Urothelium cell line (cell line): Measurements from ENCODE around the gene MYLK4.

Experiments
- DNase-seq: peaks from one replicate; pipeline ENCODE4 v3.0.0; 2011; ENCODE audit warnings: low spot score, mixed read lengths
- FAIRE-seq: peaks from 2 replicates; lab custom pipeline; 2011; peaks lifted over from hg19 to GRCh38; lab: Jason Lieb, UNC

The MYLK4 gene

DNA sequence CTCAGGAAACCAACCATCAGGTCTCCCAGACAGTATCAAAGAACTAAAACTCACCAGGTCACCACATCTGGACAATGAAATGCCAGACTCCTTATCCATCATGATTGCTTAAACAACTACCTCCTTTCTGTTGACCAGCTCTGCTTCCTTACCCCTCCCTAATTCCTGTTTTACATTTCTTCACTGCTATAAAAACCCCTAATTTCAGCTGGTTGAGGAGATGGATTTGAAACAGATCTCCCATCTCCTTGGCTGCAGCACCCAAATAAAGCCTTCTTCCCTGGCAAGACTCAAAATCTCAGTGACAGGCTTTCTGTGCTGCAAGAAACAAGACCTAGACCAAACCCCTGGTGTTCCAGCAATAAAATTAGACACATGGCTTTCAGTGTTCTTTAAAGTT lies 40.3 kb downstream of the MYLK4 start:
- no peak for FAIRE-seq
- no peak for DNase-seq

- FAIRE-seq (no peak), DNase-seq (no peak)
Measured at GRCh38 chr6:2708456-2708855, 42.3 kb downstream of the MYLK4 start.

GRCh38 chr6:2706558-2706957 lies 44.2 kb downstream of the MYLK4 start:
- DNase-seq (no peak), FAIRE-seq (no peak)

GRCh38 chr6:2705256-2705655 lies 45.5 kb downstream of the MYLK4 start:
- FAIRE-seq (no peak), DNase-seq (no peak)

GRCh38 chr6:2697291-2697690 lies 53.4 kb downstream of the MYLK4 start:
- no peak for DNase-seq
- no peak for FAIRE-seq

DNA sequence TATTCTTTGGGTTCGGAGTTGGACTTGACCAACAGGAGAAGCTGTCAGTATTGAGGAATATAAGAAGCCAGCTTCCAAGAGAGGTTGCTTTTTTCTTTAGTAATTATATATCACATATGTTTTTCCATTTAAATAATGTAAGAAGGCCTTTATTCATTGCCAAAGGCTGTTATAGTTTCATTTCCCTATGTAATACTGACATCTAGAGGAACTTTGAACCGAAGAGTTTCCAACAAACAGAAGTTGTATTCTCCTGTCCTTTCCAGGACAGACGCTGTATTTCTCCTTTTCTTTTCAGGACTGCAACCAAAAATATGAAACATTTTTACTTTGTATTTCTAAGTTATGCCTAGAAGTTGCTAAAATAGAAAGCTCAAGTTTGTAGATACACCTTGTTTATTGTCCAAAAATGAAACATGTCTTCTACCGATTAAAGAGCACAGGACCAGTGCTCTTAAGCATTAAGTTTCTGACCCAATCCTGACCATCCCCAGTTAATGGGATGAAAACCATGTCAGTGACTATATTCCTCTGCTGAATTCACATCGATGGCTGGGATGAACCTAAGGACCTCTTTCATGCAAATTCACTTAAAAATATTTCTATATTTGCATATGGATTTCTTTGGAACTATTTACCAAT lies 55.1 kb downstream of the MYLK4 start:
- no peak for FAIRE-seq

GRCh38 chr6:2693231-2693630 lies 57.5 kb downstream of the MYLK4 start:
- DNase-seq (no peak), FAIRE-seq (no peak)

More for the DNA sequence above, 55.1 kb downstream of the MYLK4 start:
- no peak for DNase-seq

DNA sequence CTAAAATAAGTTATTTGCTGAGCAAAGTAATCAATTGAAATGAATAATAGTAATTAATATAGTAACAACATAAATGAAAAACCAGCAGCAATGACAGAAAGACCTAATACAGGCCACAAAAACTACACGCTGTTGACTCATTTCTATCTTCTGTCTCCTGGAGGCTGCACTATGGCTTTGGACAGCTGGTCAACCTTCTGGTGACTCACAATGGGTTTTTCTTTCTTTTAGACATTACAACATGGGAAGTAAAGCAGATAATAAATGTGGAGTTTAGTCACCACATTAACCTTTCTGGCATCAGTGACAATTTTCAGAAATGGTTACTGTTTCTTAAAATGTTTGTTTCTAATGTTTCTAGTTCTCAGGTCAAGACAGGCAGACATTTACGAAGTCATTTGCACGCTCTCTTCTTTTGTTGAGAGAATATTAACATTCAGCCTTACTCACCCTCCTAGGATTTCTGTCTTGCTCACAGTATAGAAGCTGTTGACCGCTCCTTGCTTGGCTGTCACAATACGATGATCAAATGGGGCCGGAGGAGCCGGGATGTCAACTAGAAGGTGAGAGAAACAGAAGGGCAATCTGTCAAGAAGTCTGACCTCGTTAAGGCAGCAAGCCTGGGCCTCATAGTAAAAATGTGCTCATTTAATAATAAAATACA lies 62.2 kb downstream of the MYLK4 start:
- no peak for FAIRE-seq
- peak; percentile 73 for DNase-seq

- no peak for FAIRE-seq
Measured at GRCh38 chr6:2687456-2687855, 63.3 kb downstream of the MYLK4 start.

DNA sequence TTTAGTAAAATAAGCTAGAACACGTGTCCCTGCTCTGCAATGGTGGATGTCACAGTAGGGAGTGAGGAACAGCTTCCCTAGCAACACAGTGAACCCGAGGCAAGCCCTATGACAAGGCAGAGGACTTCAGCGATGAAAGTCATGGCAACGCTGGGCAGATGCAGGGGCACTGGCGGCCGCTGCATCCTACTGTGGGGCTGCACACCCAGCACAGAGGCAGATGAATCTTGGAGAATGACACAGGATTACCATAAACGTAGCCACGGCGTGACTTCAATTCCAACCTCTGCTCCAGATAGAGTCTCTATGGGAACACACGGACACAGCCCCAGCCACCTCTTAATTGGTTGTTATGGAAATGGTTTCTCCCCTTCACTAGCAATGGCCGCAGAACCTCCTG lies 64.2 kb downstream of the MYLK4 start:
- DNase-seq: no peak
- FAIRE-seq: no peak

More at GRCh38 chr6:2687456-2687855, 63.3 kb downstream of the MYLK4 start:
- DNase-seq: no peak

DNA sequence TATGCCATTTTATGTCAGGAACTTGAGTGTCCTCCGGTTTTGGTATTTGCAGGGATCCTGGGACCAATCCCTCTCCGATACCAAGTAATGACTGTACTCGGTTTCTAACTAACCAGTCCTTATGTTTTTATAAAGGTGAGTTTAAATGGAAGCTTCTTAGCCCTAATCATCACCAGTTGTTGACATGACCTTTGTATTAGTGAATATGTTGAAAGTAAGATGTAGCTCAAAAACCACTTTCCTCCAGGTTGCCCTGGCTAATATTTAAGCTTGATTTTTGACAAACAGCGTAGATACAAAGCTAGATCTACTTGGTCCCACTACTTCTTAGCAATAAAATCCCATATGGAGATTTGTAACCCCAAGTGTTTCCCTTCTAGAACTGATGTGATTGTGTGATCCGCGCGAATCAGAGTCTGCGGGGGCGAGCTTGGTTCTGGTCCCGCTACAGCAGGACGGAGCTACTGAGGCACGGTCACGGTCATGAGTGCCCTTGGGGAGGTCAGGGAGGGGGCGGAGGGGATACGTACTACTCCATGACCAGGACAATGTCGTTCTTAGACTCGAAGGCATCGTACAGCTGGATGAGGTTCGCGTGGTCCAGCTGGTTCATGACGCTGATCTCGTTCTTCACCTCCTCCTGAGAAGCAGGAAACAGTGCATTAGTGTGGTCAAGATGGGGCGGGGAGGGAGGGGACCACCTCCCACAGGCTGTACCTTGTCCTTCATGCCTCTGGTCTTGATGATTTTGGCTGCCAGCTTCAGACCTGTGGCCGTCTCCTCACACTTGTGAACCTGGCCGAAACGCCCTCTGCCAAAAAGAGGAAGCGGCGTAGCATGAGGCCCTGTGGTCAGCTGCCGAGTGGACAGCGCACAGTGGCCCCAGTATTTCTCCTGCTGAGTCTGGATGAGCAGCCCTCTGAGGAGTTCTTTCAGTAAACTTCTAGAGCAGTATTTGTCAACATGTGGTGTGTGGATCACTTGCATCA lies 65.7 kb downstream of the MYLK4 start:
- DNase-seq: no peak

GRCh38 chr6:2684103-2684749 lies 66.5 kb downstream of the MYLK4 start:
- FAIRE-seq: peak; percentile 81
- DNase-seq: peak; percentile 73

More for the DNA sequence above, 65.7 kb downstream of the MYLK4 start:
- FAIRE-seq: no peak

GRCh38 chr6:2680264-2680922 lies 70.3 kb downstream of the MYLK4 start:
- FAIRE-seq: no peak
- DNase-seq: no peak

GRCh38 chr6:2677080-2677593 lies 73.6 kb downstream of the MYLK4 start:
- no peak for FAIRE-seq
- DNase-seq: no peak

DNA sequence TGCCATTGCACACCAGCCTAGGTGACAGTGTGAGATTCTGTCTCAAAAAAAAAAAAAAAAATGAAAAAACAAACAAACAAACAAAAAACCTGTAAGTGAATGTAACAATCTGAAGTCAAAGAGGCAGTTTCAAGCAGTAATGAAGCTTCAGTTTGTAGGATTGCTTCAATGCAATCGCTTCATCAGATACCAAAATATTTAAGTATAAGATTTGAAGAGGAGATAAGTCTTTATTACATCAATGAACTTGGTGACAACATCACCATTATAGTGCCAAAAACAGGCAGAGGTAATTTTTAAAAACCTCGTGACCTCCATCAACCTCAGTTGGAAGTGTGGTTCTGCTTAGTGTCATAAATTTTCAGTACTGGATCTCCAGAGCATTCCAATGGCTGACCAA lies 74.7 kb downstream of the MYLK4 start:
- no peak for FAIRE-seq

GRCh38 chr6:2674857-2675256 lies 75.9 kb downstream of the MYLK4 start:
- DNase-seq: no peak
- FAIRE-seq: no peak

More for the DNA sequence above, 74.7 kb downstream of the MYLK4 start:
- DNase-seq: no peak

DNA sequence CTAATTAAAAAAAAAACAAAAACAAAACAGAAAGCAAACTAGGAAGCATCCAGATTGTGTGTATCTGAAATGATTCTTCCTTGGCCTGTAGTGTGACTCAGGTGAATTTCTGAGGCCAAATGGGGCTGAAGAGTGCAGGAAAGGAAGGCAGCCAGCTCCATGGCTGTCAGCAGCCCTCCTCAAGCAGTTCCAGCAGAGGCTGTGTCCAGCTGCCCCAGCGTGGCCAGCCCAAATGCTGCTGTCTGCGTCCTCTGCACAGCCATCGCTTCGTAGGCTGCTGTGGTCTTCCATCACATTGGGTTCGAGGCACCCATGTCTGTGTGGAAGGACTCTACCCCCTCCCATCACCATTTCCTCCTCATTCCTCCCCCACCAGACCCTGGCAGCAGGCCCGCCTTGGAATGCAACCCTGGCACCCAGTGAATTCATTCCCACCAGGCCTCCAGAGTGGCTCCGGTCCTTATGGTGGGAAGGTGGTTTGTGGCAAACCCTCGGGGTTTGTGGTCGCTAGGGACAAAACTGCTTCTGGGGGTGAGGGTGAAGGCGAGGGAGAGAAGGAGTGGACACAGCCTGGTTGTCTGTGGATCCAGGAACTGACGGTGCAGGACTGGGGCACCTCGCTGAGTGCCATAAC lies 81.5 kb downstream of the MYLK4 start:
- FAIRE-seq (no peak), DNase-seq (peak; percentile 18)

DNA sequence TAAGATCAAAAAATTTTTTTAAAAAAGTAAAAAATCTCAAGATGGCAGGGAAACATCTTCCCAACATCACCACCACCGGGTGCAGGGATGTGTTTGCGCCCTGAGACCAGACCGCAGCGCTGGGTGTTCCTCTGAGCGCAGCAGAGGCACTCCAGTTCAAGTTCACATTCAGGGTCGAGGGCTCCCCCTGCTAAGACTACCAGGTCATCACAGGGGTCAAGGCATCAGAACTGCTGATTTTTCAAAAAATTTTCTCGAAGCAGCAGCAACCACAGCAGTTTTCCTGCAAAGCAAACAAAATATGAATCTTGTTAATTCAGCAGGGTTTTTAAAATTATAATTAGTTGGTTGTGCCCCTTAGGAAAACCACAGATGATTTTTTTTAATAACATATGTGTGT lies 83.1 kb downstream of the MYLK4 start:
- FAIRE-seq (no peak), DNase-seq (no peak)

- FAIRE-seq (no peak), DNase-seq (no peak)
Measured at GRCh38 chr6:2666906-2667575, 83.7 kb downstream of the MYLK4 start.
